DOHH2 (cell line): ENCODE data around the gene CAMTA1.

Source experiments
- H3F3A ChIP-seq: fragments of 200-600 bp; sonication (generic), shearing (Covaris generic); 2 replicates; pipeline ENCODE4 v1.6.0; 2016; ENCODE audit warnings: antibody characterized with exemption, mild to moderate bottlenecking; ENCODE audit not compliant: control insufficient read depth, insufficient read depth
- H3K27ac ChIP-seq: fragments of 200-600 bp; sonication (generic); 2 replicates; pipeline ENCODE4 v1.5.1; 2014; ENCODE audit warnings: low read depth, mild to moderate bottlenecking, low read length, moderate library complexity
- H3K27me3 ChIP-seq: fragments of 200-600 bp; sonication (generic); 2 replicates; pipeline ENCODE4 v1.6.1; 2014; ENCODE audit warnings: mild to moderate bottlenecking, low read length, mixed read lengths; ENCODE audit not compliant: control insufficient read depth
- H3K36me3 ChIP-seq: fragments of 200-600 bp; sonication (generic); 2 replicates; pipeline ENCODE4 v1.6.1; 2014; ENCODE audit warnings: mild to moderate bottlenecking, low read length, moderate library complexity, mixed read lengths; ENCODE audit not compliant: control insufficient read depth
- H3K4me1 ChIP-seq: fragments of 200-600 bp; sonication (generic); 2 replicates; pipeline ENCODE4 v1.6.1; 2014; ENCODE audit warnings: mild to moderate bottlenecking, low read length, mixed read lengths; ENCODE audit not compliant: control insufficient read depth
- H3K4me2 ChIP-seq: fragments of 200-600 bp; sonication (generic); 2 replicates; pipeline ENCODE4 v1.6.0; 2014; ENCODE audit warnings: mild to moderate bottlenecking, low read length, moderate library complexity
- H3K4me3 ChIP-seq: fragments of 200-600 bp; sonication (generic); 2 replicates; pipeline ENCODE4 v1.5.1; 2014; ENCODE audit warnings: mild to moderate bottlenecking, low read length, mixed read lengths
- H3K79me2 ChIP-seq: fragments of 200-600 bp; sonication (generic); 2 replicates; pipeline ENCODE4 v1.6.1; 2014; ENCODE audit warnings: mild to moderate bottlenecking, low read length, mixed read lengths; ENCODE audit not compliant: control insufficient read depth
- H3K9me2 ChIP-seq: fragments of 200-600 bp; sonication (generic); replicated peaks from 2 replicates; pipeline ENCODE4 v1.6.1; 2014; ENCODE audit warnings: mild to moderate bottlenecking, low read length, mixed read lengths; ENCODE audit not compliant: control insufficient read depth
- H3K9me3 ChIP-seq: fragments of 200-600 bp; sonication (generic); 2 replicates; pipeline ENCODE4 v1.6.1; 2014; ENCODE audit warnings: antibody characterized with exemption, low read length, mixed read lengths; ENCODE audit not compliant: control insufficient read depth, insufficient read depth
- H4K20me1 ChIP-seq: fragments of 200-600 bp; sonication (generic); 2 replicates; pipeline ENCODE4 v1.6.0; 2014; ENCODE audit warnings: low read depth, mild to moderate bottlenecking, antibody characterized with exemption, low read length, moderate library complexity; ENCODE audit not compliant: control insufficient read depth, insufficient read depth
- CTCF ChIP-seq: fragments of 200-600 bp; sonication (generic); IDR thresholded peaks from one replicate; pipeline ENCODE4 v1.5.1; 2014; ENCODE audit warnings: antibody characterized with exemption, mild to moderate bottlenecking, low read depth, low read length; ENCODE audit not compliant: poor library complexity, severe bottlenecking
- EZH2phosphoT487 ChIP-seq: fragments of 200-600 bp; sonication (generic); IDR thresholded peaks from 2 replicates; pipeline ENCODE4 v1.6.1; 2017; ENCODE audit warnings: borderline replicate concordance, mild to moderate bottlenecking, antibody characterized with exemption, low read length, moderate library complexity, mixed read lengths

The CAMTA1 gene

GRCh38 chr1:7229696-7230631, 444.7 kb downstream of the CAMTA1 start:
- H3K36me3 ChIP-seq: no peaks in the 10 kb centered on the region
- H3K27ac ChIP-seq: no peak overlapping the region
- H4K20me1 ChIP-seq: no peaks in the 10 kb centered on the region
- no peaks in the 10 kb centered on the region for H3F3A ChIP-seq
- H3K4me1 ChIP-seq: no peaks in the 10 kb centered on the region
- H3K79me2 ChIP-seq: no peaks in the 10 kb centered on the region
- no peak overlapping the region for H3K4me2 ChIP-seq
- TF ChIP-seq CTCF: no peak
- TF ChIP-seq EZH2phosphoT487: no peak
- no peak overlapping the region for H3K4me3 ChIP-seq
- H3K9me2 ChIP-seq: no peaks in the 10 kb centered on the region
- H3K9me3 ChIP-seq: no peaks in the 10 kb centered on the region
- H3K27me3 ChIP-seq: no peaks in the 10 kb centered on the region

GRCh38 chr1:7232441-7233236, 447.4 kb downstream of the CAMTA1 start:
- no peaks in the 10 kb centered on the region for H3K27me3 ChIP-seq
- no peak for TF ChIP-seq EZH2phosphoT487
- TF ChIP-seq CTCF: no peak
- no peaks in the 10 kb centered on the region for H4K20me1 ChIP-seq
- no peaks in the 10 kb centered on the region for H3K36me3 ChIP-seq
- H3F3A ChIP-seq: no peaks in the 10 kb centered on the region
- H3K9me2 ChIP-seq: no peaks in the 10 kb centered on the region
- H3K4me1 ChIP-seq: no peaks in the 10 kb centered on the region
- H3K4me3 ChIP-seq: no peak overlapping the region
- H3K79me2 ChIP-seq: no peaks in the 10 kb centered on the region
- no peak overlapping the region for H3K27ac ChIP-seq
- H3K9me3 ChIP-seq: no peaks in the 10 kb centered on the region
- H3K4me2 ChIP-seq: no peak overlapping the region

GRCh38 chr1:7233237-7233540, 447.9 kb downstream of the CAMTA1 start:
- no peaks in the 10 kb centered on the region for H3K79me2 ChIP-seq
- no peaks in the 10 kb centered on the region for H3K27me3 ChIP-seq
- H4K20me1 ChIP-seq: no peaks in the 10 kb centered on the region
- H3F3A ChIP-seq: no peaks in the 10 kb centered on the region
- no peak overlapping the region for H3K4me3 ChIP-seq
- no peaks in the 10 kb centered on the region for H3K36me3 ChIP-seq
- TF ChIP-seq CTCF (no peak), EZH2phosphoT487 (no peak)
- no peaks in the 10 kb centered on the region for H3K9me3 ChIP-seq
- H3K4me1 ChIP-seq: no peaks in the 10 kb centered on the region
- no peak overlapping the region for H3K4me2 ChIP-seq
- no peak overlapping the region for H3K27ac ChIP-seq
- no peaks in the 10 kb centered on the region for H3K9me2 ChIP-seq
